Testis (tissue), 2 donors: ENCODE data around the gene CTTNBP2.
A peak's percentile ranks its signal among the peaks of the same experiment; 100 is the strongest.

Source experiments
- CTCF ChIP-seq, 3 experiments: fragments of 450-650 bp in 2 of 3; fragments of 200-600 bp in 1 of 3; sonication (generic) in 1 of 3; IDR thresholded peaks; one replicate each; pipeline ENCODE4 v1.5.1; 2016 to 2019; ENCODE audit warnings: antibody characterized with exemption in 3 of 3, mild to moderate bottlenecking in 2 of 3, moderate library complexity in 1 of 3
- POLR2A ChIP-seq: fragments of 450-650 bp; IDR thresholded peaks from one replicate; pipeline ENCODE4 v1.6.1; 2017; ENCODE audit warnings: antibody characterized with exemption, mild to moderate bottlenecking, moderate library complexity

GRCh38 chr7:117750612-117751563 lies 122.4 kb downstream of the CTTNBP2 start:
- TF ChIP-seq CTCF (IDR thresholded peaks at IDR 0.05): peak in 2 of 3 experiments; percentile 14 to 47
- no peak for TF ChIP-seq POLR2A
